Endothelial cell of hepatic sinusoid (primary cell): ENCODE results near the gene C22orf15.

Experiments
- in situ Hi-C: cut with HindIII; loops from 2 replicates; pipeline ENCODE4 v1.10.0; 2017; ENCODE audit warnings: low sequenced_read_pairs

Gene C22orf15

DNA sequence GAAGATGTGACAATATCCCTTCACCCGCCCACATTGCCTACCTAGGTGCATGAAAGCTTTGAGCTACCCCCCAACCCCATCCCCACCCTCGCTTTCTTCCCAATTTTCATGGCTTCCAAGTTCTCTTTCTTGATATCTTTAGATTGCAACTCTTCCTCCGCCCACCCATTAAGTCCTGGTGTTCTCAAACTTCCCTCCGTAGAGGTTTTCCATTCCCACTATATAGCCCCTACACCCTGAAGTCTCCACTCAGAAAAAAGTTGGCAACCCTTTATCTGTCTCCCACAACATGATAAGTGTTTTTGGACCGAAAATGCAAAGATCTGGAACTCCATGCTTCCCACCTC, 12.4 kb upstream of the C22orf15 start:
- in situ Hi-C loops: no loop called here

DNA sequence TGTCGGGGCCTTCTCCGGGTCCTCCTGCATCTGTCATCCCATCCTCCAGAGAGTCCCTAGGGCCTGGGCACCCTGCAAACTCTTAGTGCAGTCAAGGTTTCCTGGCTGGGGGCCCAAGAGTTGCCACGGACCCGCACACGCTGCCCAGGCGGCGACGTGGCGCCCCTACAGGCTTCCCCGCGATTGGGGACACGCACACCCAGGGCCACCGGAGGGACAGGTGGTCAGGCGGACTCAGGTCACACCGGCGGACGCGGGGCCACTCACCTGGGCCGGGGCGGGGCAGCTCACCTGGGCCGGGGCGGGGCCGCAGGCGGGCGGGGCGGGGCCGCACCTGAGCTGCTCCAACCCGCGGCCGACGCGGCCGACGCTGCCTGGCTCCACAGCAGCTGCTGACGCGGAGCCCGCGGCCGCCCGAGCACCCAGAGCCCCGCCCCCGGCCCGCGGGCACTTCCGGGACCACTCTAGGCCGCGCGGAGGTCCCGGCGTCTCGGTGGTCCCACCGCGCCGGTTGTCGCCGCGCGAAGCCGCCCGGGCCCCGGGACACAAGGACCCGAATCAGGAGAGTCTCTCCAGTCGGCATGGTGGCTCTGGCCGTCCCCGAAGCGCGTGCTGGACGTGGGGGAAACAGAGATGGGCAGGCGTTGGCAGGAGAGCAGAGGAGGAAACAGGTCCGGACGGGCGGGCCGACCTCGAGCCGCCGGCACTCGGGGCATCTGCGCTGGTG, 11.9 kb upstream of the C22orf15 start, which contains the start of gene ZNF70:
Gene ZNF70 (minus strand): TSS at position 399 of the 727 bp plus-strand sequence. CDS start 5,972 bp downstream, outside the sequence.
- in situ Hi-C loops: no loop called here

DNA sequence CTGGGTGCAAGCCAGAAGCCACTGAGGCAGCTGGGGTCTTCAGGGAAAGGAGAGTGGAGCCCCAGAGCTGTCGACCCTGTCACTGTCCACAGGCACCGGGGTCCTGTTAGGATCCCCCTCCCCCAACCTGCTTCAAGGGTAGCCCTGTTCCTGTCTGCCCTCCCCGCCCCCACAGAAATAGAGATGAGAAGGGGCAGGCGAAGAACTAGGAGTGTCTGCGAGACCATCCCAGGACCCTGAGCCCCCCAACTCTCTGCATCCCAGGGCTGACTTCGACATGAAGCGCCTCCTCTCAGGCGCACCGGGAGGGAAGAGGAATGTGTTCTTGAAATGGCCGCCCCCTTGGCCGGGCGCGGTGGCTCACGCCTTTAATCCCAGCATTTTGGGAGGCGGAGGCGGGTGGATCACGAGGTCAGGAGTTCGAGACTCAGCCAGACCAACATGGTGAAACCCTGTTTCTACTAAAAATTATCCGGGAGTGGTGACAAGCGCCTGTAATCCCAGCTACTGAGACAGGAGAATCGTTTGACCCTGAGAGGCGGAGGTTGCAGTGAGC, 11.3 kb upstream of the C22orf15 start:
- in situ Hi-C loops: no loop called here

DNA sequence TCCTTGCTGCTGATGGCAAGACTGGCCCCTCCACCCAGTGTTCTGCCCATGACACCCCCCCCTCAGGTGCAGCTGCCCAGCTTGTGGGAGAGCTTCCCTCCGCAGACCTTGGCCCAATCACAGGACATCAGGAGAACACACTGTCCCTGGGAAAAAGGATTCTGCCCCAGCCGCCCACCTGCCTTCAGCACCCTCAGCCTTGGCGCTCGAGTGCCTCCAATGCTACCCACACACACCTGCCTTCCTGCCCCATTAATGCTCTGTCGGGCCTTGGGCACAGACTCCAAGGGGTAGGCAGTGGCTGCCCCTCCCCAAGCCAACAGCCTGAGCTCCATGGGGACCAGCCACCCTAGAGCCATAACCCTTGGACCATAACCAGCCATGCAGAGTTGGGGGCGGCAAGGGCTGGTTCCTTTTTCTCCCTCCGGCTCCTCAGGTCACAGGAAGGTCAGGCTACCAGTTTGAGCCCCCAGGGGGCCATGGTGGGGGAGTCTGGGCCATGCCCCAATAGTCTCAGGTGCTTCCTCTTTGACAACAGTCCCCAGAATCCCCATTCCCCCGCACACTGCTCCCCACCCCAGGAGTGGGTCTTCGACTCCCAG, 10.6 kb upstream of the C22orf15 start:
- in situ Hi-C loops: no loop called here

DNA sequence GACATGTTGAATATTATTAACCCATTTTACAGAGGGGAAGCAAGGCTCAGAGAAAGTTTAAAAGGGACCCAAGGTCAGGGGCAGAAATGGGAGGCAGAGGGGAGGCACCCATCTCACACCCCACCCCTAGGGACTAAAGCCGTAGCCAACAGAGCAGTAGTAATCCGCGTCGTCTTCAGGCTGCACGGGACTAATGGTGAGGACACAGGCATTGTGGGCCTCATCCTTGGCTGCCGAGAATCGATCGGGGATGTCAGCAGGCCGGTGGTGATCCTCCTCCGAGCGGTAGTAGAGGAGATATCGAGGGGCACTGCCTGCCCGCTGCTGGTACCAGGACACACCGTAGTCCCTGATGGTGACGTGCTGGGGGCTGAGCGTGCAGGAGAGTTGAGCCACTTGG, 10.0 kb upstream of the C22orf15 start:
- in situ Hi-C loops: no loop called here

DNA sequence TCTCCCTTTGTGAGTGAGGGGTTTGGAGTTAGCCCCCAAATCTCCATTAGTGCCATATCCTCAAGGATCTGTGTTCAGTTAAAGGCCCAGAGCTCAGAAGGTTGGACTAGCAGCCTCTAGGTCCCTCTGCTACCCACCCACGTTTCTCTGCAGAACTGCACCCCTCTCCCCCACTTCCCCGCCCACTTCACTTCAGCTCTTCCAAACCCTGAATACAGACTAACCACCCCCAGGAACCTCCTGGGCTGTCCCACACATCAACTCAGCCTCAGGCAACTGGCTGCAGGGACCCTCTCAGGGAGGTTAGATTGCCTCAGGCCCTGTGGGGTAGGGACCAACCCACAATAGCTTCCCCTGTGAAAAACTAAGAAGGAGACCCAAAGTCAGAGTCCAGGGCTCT, 9.4 kb upstream of the C22orf15 start:
- in situ Hi-C loops: no loop called here

DNA sequence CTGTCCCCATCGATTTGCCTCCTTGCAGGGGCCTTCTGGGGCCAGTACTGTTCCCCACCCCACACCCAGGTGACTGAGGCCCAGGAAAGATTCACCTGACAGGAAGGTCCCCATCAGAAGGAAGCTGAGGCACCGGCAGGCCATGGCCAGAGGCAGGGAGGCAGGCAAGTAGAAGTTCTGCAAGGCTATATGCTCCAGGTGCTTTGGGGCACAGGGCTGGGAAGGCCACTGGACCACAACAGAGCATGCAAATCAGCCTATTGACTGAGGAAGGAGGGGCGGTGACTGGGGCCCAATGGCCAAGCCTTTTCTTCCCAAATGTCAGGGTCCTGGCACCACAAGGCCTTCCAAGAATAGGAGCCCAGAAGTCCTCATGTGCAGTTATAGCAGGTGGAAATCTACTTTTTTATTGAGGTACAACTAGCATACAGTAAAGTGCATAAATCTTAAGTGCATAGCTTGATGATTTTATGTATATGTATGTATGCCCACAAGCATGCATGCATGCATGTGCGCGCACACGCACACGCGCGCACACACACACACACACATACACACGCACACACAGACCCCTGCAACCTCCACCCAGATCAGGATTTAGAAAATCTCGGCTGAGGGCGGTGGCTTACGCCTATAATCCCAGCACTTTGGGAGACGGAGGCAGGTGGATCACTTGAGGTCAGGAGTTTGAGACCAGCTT, 8.4 kb upstream of the C22orf15 start, which contains the start of gene VPREB3:
Gene VPREB3 (minus strand): TSS at position 206 of the 700 bp plus-strand sequence. CDS start 62 bp downstream, at position 144.
- in situ Hi-C loops: no loop called here

DNA sequence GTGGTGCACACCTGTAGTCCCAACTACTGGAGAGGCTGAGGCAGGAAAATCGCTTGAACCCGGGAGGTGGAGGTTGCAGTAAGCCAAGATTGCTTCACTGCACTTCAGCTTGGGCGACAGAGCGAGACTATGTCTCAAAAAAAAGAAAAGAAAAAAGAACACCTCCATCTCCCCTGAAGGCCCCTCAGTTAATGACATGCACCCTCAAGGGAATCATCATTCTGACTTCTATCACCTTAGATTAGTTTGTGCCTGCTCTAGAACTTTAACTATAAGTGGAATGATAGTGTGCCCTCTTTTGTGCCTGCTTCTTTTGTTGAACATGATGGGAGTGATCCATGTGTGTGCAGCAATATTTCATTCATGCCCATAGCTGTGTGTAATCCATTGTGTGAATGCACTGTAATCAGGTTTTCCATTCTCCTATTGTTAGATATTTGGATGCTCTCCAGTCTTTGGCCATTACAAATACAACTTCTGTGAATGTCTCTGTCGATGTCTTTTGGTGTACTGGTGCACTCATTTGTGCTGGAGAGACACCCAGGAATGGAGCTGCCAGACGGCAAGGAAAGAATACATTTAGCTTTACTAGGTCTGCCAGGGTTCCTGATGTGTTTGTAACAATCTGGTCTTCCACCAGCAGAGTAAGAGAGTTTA, 7.7 kb upstream of the C22orf15 start:
- in situ Hi-C loops: no loop called here

DNA sequence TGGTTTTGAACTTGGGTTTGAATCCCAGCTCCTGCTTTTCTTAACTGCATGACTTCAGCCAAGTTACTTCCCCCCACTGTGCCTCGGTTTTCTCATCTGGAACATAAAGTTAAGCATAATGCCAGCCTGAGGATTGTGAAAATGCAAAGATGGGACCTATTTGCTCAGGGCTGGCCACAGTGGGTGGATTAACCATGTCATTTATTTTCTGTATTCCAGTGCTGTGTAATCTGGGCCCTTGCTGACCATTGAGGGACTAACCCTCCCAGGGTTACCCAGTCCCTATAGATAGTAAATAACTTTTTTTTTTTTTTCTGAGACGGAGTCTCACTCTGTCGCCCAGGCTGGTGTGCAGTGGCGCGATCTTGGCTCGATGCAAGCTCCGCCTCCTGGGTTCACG, 7.1 kb upstream of the C22orf15 start:
- in situ Hi-C loops: no loop called here

DNA sequence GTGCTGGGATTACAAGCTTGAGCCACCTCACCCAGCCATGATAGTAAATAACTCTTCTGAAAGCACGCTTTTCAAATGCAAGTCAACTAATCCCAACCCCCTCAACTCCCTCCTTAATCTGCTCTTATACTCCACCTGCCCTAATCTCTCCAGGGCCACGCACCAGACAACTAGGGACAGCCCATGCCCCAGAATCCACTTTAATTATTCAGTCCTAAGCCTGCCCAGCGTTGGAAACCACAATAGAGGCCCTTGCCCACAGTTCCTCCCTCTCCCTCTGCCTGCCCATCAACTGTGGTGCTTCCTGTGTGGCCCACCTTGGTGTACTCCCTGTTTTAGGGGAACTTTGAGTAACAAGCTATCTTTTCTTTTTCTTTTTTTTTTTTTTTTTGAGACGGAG, 5.9 kb upstream of the C22orf15 start:
- in situ Hi-C loops: no loop called here

DNA sequence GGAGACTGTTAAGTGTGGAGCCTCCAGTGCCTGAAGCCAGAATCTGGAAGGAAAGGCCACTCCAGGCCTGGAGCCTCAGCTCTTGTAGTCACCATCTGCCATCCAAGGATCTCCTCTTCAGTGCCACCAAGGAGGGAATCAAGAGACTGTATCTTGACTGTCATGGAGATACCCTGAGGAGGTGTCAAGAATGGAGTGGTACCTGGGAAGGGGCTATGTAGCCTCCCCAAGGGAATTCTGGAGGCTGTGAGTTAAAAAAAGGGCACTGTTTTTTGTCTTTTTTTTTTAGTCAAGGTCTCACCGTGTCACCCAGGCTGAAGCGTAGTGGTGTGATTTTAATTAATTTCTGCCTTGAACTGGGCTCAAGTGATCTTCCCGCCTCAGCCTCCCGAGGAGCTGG, 3.2 kb upstream of the C22orf15 start:
- in situ Hi-C loops: no loop called here

DNA sequence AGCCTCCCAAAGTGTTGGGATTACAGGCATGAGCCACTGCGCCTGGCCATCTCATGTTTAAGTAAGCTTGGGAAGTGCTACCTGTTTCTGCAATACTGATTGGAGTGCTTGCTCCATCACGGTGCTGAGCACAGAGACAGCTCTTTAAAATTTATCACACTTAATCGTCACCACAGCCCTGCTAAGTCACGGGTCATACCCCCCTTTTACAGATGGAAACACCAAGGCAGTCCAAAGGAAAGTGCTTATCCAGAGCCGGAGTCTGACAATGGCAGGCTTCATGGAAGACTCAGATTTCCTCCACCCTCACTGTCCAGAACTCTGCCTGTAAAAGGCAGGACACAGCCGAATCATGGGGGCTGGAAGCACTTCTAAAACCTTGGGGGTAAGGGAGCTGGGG, 2.7 kb upstream of the C22orf15 start:
- in situ Hi-C loops: loop anchor here (5.0 kb wide), 1 partner anchor 77 kb away; the partner anchor contains the start of gene DERL3

DNA sequence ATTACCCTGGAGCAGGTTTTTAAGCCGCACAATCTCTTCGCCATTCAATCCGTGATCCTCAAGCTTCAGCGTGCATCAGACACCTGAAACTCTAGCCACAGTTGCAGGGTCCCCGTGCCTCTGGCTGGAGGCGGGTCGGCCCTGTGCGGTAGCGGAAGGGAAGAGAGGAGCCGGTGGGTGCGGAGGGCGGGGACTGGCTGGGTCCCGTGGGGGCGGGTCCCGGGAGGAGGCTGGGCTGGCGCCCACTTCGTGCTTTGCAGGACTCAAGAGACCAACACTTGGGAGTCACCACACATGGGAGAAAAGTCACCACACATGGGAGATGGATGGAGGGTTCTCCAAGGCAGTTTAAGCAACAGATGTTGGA, 772 bp downstream of the C22orf15 start:
- in situ Hi-C loops: loop anchor here (5.0 kb wide), 1 partner anchor 74 kb away; the partner anchor contains the start of gene DERL3

DNA sequence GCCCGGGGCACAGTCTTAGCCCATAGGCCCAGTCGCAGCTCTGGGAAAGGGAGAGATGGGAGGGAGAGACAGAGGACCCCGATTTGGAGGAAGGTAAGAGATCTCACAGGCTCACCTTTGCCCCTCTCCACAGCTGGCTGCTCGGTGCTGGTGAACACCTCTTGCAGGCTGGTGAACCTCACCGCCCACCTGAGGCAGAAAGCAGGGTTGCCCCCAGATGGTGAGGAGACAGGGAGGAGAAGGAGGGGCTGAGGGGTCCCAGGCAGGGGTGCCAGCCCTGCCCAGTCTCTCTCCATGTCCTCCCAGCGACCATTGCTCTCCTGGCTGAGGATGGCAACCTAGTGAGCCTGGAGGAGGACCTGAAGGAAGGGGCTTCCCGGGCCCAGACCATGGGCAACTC, 1.2 kb downstream of the C22orf15 start:
- in situ Hi-C loops: loop anchor here (5.0 kb wide), 1 partner anchor 73 kb away; the partner anchor contains the start of gene DERL3

DNA sequence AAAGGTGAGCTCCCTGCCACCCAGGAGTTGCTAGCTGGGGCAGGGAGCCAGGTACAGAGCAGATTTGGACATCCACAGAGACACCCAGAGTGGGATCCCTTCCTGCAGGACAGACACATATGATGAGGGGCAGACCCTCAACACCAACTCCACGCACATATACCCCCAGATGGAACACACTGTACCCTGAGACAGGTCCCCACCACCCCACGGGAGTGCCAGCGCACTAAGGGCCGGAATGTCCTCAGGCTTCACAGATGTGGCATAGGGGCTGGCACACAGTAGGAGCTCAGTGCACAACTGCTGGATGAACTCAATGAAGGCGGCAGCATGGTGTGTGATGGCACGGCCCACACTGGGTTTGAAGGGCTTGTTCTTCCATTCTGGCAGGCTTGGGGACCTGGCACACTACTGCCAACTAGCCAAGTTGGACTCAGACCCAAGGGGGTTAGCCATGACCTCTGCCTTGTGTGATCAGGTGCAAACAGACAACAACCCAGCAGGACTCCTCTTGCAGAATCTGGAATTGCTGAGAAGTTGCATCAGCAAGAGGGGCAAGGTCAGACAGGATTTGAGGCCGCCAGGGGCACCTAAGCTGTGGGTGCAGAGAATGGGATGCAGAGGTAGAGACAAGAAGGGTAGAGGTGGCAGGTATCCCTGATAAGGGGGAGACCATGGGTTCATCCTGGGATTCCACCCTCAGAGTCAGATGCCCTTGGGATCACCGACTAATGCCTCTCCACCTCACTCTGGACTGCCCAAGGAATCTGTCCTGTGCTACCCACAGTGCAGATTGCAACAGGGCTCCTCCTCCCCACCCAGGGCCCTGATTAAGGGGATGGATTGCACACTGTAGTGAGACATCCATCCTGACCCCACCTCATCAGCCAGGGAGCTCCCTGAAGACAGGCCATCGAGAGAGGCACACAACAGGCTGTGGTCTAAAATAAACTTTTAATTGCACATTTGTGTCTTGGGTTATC, 2.4 kb downstream of the C22orf15 start:
- in situ Hi-C loops: loop anchor here (5.0 kb wide), 1 partner anchor 72 kb away; the partner anchor contains the start of gene DERL3

DNA sequence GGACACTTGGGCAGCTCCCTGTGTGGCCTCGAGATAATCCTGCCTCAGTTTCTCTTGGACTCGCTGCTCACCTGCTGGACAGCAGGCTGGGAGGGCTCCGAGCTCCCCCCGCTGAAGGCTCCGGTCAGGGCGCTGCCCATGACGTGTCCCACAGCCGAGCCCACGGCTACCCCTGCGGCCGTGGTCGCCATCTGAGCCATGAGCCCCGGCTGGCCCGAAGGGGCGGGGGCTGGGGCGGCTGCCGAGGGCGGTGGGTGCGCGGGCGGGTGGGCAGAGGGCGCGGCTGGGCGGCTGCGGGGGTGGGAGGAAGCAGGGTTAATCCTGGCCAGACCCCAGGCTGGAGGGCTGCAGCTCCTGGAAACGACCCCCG, 4.5 kb downstream of the C22orf15 start:
- in situ Hi-C loops: no loop called here

DNA sequence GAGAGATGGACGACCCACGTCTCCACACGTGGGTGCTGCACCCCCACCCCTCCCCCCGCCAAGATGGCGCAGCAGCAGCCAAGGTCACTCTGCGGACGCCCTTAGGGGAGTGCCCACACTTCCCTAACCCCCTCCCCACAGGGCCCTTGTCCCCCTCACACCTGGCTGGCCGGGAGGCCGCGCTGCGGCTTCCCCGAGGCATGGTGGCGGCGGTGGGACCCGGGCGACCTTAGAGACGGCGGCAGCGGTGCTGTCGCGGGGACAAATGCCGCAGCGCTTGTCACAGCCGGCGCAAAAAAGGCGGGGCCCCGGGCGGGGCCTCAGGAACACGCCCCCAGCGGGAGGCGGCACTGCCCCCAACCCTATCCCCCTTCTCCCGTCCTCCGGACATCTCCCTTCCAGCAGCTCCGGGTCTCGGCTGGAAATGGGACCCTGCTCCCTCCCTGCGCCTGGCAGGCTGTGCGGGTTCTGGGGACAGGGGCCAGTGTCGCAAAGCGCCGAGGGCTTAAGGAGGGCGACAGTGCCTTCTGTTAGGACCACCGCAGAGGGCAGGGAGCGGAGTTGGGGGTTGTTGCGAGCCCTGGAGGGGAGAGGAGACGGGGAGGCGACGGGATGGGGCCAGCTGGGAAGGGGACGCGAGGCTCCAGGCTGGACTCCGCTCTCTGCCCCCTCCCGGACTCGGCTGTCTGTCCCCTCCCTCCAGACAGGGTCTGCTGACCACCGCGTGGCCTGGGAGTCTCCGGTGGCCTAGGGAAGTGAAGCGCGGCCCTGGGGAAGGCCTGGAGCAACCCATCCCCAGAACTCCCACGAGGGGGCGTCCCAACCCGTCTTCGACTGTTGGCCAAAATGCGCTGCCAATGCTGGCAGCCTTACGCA, 5.1 kb downstream of the C22orf15 start, which contains the start of gene CHCHD10:
Gene CHCHD10 (minus strand): TSS at position 300 of the 876 bp plus-strand sequence. CDS start 98 bp downstream, at position 202.
- in situ Hi-C loops: no loop called here

DNA sequence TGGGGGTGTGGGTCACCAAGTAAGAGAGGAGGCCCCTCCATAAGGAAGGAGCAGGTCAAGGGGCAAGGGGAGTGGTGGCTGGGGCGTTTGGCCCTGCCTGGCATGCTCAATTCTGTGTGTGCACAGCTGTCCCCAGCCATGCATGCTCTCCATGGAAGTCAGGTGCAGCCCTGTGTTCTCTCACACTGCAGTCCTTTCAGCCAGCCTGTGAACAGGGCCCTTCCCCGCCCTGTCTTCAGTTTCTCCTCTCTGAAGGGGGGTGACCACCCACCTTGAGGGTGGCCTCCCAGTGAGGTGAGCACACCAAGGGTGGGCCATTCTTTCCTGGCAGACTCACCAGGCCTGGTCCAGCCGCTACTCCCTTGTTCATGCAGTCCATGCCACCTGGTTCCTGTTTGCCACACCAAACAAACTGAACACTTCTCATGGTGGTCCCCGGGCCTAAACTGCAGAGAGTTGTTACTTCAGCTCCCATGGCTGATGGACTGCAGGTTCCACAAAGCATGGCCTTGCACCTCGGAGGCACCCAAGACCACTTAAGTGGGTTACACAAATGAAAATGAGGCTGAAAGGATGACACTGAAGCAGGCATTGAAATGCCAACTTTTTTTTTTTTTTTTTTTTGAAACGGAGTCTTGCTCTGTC, 6.7 kb downstream of the C22orf15 start:
- in situ Hi-C loops: no loop called here
